Activated naive CD4-positive, alpha-beta T cell treated with anti-CD3 and anti-CD28 coated beads, Interleukin-2, amount 50 U/mL, for 24 hours (primary cell): ENCODE data around the gene ELMO2.

Source experiments
- H3K27ac Mint-ChIP-seq: one replicate; pipeline ENCODE4 v1.8.0; 2021; ENCODE audit warnings: mild to moderate bottlenecking, mixed read lengths
- H3K27me3 Mint-ChIP-seq: one replicate; pipeline ENCODE4 v1.8.0; 2021; ENCODE audit warnings: mixed read lengths
- H3K36me3 Mint-ChIP-seq: one replicate; pipeline ENCODE4 v1.8.0; 2021; ENCODE audit warnings: mixed read lengths
- H3K4me1 Mint-ChIP-seq: one replicate; pipeline ENCODE4 v1.8.0; 2021; ENCODE audit warnings: mixed read lengths
- H3K4me3 Mint-ChIP-seq: one replicate; pipeline ENCODE4 v1.8.0; 2021; ENCODE audit warnings: mild to moderate bottlenecking, mixed read lengths
- H3K9me3 Mint-ChIP-seq: one replicate; pipeline ENCODE4 v1.8.0; 2021; ENCODE audit warnings: mixed read lengths

ELMO2 gene

DNA sequence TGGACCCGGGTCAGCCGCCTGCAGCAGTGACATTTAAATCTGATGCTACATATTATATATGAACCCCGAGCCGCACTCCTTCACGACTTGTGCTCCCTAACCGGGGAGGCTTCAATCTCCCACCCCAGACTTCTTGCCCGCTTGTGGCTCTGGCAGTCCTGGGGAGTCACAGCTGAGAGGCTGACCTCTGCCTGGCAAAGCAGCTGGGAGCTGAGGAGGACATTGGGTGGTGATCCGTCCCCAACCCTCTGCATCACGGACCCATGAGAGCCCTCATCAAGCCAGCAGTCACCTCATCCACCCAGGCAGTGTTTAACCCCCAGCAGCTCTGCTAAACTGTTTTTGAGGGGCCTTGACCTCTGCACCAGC, 64.4 kb downstream of the ELMO2 start:
- H3K27ac Mint-ChIP-seq, result no peak overlapping the region
- peaks cover 30% of the 10 kb centered on the region for H3K4me1 Mint-ChIP-seq
- H3K9me3 Mint-ChIP-seq, result no peaks in the 10 kb centered on the region
- H3K36me3 Mint-ChIP-seq, result no peaks in the 10 kb centered on the region
- H3K27me3 Mint-ChIP-seq, result peaks cover 6% of the 10 kb centered on the region
- H3K4me3 Mint-ChIP-seq, result no peak overlapping the region

DNA sequence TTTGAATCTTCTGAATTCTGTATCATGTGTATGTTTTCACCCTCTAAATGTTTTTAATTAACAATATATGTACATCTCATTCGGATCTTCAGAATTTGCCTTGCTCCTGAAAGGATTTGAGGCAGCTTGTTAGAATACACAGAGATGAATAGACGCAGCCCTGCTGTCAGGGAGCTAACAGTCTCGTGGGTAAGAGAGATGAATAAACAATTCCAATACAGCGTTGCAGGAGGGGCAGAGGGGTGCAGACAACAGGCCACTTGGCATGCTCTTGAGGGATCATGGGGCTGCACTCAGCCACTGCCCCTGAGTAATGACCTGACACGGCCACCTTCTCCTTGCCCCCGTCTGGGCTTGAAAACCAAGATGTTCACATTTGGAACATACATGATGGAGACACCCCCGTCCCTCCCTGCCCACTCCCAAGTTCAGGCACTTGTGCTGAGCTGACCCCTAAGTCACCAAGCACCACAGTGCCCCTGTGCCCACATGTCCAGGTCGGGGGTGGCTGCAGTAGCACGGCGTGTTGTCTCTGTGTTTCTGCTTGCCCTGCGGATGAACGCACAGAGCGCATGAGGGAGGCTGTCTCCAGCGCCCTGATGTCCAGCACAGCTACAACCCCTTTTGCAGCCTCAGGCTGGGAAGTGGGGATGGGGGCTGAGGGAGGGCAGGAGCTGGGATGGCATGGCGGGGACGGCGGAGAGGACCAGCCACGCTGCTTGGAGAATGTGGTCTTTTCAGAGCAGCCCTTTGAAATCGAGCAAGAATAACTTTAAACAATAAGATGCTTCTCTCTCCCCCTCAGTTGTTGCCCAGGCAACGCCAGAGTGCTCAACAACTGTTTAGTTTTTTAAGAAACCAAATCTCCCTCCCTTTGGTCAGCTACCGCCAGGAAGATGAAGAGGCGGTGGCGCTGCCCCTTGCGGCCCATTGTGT, 65.1 kb downstream of the ELMO2 start:
- no peak overlapping the region for H3K27ac Mint-ChIP-seq
- H3K9me3 Mint-ChIP-seq, result no peaks in the 10 kb centered on the region
- H3K4me1 Mint-ChIP-seq, result peaks cover 28% of the 10 kb centered on the region
- no peaks in the 10 kb centered on the region for H3K36me3 Mint-ChIP-seq
- H3K27me3 Mint-ChIP-seq, result peaks cover 8% of the 10 kb centered on the region
- H3K4me3 Mint-ChIP-seq, result no peak overlapping the region

DNA sequence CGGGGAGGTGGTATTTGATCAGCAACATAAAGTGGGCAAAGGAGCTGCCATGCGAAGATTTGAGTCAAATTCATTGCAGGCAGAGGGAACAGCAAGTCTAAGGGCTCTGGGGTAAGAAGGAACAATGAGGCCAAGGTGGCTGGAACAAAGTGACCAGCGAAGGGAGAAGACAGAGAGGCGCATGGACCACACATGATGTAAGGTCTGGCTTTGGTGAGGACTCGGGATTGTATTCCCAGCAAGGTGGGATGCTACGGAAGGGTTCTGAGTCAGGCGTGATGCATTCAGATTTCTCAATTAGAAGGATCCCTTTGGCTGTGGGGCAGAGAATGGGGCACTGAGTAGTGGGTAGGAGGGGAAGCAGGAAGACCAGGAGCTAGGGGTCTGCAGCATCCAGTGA, 67.4 kb downstream of the ELMO2 start:
- Mint-ChIP-seq H3K4me1 (peaks cover 18% of the 10 kb centered on the region), H3K27me3 (peaks cover 18% of the 10 kb centered on the region), H3K4me3 (no peak overlapping the region), H3K27ac (no peak overlapping the region), H3K36me3 (no peaks in the 10 kb centered on the region), H3K9me3 (no peaks in the 10 kb centered on the region)

DNA sequence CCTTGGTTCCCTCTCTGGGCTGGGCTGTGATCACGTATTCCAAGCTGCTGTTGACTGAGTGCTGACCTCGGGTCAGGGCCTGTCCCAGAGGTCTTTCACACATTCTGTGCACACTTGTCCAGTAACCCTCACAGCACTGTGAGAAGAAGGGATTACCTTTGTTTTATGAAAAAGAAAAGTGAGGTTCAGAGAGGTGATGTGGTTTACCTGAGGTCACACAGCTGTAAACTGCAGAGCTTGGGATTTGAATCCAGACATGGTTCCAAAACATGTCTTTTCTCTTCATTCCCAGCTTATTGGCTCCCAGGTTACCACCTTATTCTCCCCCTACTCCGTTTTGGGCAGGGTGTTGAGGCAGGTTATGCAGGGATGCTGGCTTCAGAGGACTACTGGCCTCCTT, 69.7 kb downstream of the ELMO2 start:
- H3K27ac Mint-ChIP-seq, result no peak overlapping the region
- peaks cover 20% of the 10 kb centered on the region for H3K27me3 Mint-ChIP-seq
- H3K9me3 Mint-ChIP-seq, result no peaks in the 10 kb centered on the region
- no peaks in the 10 kb centered on the region for H3K36me3 Mint-ChIP-seq
- H3K4me3 Mint-ChIP-seq, result no peak overlapping the region
- H3K4me1 Mint-ChIP-seq, result no peaks in the 10 kb centered on the region

DNA sequence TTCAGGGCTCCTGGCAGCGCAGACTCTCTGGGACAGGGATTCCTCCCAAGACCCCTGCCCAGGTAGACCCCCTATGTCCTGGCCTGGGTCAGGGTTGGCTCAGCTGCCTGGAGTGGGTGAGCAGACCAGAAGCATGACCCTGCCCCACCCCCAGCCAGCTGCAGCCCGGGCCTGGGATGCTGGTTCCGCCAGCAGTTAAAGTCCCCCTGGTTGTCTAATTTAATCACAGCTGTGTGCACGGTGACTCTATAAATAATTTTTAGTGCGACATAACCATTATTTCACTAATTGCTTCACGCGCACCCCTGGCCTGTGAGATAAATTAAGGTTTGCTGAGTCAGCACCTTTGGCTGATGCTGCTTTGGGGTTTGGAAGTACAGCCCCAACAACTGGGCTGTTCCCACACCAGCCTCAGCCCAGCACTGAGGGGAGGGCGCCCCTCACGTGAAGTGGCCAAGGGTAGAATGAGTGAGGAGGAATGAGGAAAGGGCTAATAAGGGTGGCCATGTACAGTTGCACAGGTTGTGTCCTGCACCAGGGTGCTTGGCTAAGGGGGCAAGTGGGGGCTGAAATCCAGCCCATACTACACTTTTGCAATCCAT, 72.0 kb downstream of the ELMO2 start:
- Mint-ChIP-seq H3K36me3 (no peaks in the 10 kb centered on the region), H3K27me3 (peaks cover 22% of the 10 kb centered on the region), H3K27ac (no peak overlapping the region), H3K9me3 (no peaks in the 10 kb centered on the region), H3K4me1 (no peaks in the 10 kb centered on the region), H3K4me3 (no peak overlapping the region)

DNA sequence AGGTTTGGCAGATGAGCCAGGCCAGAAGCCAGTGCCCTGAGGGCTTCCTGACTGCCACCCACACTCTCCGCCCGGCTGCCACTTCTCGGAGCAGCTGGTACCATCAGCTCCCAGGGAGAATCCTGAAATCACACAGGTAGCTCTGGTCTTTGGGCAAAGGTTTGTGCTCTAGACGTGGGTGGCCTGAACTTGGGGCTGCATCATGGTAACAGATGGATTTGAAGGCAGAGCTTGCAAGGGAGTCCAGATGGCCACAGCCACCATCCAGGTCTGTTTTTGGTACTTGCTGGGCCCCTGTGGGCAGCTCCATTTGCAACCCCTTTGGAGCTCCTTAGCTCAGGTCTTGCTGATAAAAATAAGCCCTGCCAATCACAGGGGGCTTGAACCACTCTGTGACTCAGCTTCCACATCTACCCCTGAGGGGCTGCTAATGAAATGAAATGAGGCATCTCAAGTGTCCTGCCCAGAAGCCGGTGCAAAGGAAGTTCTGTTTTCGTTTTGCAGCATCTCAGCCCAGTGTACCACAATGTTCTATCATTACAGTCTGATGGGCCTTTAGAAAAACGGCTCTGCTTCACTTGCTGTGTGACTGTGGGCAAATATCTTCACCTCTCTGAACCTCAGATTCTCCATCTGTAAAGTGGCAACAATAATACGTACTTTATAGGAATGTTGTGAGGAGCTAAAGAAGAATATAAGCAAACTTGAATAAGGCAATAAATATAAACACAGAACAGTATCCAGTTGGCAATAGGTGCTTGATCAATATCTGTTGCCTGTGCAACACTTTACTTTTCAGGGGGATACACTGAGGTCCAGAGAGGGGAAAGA, 73.0 kb downstream of the ELMO2 start:
- H3K27me3 Mint-ChIP-seq, result peaks cover 18% of the 10 kb centered on the region
- H3K27ac Mint-ChIP-seq, result no peak overlapping the region
- no peaks in the 10 kb centered on the region for H3K4me1 Mint-ChIP-seq
- H3K9me3 Mint-ChIP-seq, result no peaks in the 10 kb centered on the region
- no peak overlapping the region for H3K4me3 Mint-ChIP-seq
- H3K36me3 Mint-ChIP-seq, result no peaks in the 10 kb centered on the region

DNA sequence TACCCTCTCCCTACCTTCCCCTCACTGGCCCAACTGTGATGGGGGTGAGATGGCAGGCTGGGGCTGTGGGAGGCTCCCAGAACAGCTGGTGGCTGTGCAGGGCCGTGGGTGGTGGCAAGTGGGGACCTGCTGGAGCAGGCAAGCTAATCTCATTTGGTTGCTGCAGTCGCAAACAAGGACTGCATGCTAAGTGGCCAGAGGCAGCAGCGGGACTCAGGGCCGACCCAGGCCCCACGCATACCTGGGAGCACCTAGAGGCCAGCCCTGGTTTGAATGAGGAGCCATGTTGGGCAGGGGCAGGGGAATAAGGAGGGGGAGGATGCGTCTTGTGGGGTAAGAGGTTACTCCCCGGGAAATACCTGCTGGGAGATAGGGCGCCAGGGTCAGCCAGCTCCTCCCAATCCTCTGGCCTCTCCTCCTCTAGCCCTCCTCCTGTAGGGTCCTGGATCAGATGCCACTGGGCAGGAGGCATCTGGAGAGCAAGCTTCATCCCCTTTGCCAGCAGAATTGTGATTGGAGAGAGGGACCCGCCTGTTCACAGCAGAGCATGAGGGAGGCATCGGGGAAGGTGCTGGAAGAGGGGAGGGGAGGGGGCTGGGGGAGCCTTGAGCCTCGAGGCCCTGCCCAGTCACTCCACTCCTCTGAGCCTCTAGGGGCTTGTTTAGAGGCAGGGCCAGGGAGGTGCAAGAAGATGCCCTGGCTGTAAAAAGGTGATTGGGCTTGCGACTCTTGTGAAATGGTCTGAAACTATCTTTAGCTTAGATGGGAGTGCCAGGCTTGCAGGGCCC, 73.8 kb downstream of the ELMO2 start:
- Mint-ChIP-seq H3K9me3 (no peaks in the 10 kb centered on the region), H3K4me3 (no peak overlapping the region), H3K4me1 (no peaks in the 10 kb centered on the region), H3K36me3 (no peaks in the 10 kb centered on the region), H3K27me3 (peaks cover 18% of the 10 kb centered on the region), H3K27ac (no peak overlapping the region)

DNA sequence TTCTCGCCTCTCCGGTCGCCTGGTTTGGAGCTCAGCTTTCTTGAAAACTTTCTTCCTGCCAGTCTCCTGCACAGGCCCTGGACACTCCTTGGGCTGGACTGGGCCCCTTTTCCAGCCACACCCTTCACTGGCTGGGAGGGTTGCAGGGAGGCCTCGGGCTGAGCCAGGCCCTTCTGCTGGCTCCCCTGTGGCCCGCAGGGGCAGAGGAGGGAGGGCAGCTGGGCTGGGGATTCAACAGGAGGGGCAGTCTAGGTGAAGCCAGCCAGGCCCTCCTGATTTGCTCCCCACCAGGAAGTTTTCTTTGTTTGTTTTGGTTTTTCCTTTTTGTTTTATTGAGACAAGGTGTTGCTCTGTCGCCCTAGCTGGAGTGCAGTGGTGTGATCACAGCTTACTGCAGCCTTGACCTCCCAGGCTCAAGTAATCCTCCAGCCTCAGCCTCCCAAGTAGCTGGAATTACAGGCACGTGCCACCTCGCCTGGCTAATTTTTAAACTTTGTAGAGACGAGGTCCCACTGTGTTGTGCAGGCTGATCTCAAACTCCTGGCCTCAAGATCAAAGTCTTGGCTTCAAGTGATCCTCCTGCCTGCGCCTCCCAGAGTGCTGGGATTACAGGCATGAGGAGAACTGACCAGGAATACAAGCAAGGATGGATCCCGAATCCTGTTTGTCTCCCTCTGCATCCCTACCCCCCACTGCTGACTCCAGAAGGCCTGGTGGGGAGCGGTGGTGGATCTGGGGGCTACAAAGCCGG, 74.6 kb downstream of the ELMO2 start:
- Mint-ChIP-seq H3K36me3 (no peaks in the 10 kb centered on the region), H3K27me3 (peaks cover 18% of the 10 kb centered on the region), H3K4me1 (no peaks in the 10 kb centered on the region), H3K4me3 (no peak overlapping the region), H3K9me3 (no peaks in the 10 kb centered on the region), H3K27ac (no peak overlapping the region)

DNA sequence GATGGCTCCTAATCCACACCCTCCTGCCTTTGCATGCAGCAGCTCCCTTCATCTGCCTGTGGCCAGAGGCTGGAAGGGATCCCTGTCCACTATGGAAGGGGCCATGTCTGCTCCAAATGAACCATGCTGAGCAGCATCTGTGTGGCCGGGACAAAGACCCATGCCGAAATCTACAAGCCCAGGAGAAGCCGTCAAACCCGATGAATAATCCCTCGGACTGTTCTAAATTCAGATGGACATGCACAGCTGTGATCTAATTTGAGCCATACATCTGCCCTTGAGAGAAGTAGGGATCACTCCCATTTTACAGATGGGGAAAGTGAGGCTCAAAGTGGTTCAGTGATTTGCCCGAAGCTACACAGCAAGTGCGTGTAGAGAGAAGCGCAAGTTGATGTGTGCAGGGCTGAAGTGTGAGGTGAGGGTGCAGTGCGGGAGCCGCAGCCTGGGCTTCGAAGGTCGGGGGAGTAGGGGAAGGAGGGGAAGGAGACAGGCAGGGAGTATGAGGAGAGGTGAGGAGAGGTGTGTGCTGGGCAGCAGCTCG, 75.5 kb downstream of the ELMO2 start:
- Mint-ChIP-seq H3K36me3 (no peaks in the 10 kb centered on the region), H3K4me1 (no peaks in the 10 kb centered on the region), H3K27ac (no peak overlapping the region), H3K27me3 (peaks cover 13% of the 10 kb centered on the region), H3K4me3 (no peak overlapping the region), H3K9me3 (no peaks in the 10 kb centered on the region)

DNA sequence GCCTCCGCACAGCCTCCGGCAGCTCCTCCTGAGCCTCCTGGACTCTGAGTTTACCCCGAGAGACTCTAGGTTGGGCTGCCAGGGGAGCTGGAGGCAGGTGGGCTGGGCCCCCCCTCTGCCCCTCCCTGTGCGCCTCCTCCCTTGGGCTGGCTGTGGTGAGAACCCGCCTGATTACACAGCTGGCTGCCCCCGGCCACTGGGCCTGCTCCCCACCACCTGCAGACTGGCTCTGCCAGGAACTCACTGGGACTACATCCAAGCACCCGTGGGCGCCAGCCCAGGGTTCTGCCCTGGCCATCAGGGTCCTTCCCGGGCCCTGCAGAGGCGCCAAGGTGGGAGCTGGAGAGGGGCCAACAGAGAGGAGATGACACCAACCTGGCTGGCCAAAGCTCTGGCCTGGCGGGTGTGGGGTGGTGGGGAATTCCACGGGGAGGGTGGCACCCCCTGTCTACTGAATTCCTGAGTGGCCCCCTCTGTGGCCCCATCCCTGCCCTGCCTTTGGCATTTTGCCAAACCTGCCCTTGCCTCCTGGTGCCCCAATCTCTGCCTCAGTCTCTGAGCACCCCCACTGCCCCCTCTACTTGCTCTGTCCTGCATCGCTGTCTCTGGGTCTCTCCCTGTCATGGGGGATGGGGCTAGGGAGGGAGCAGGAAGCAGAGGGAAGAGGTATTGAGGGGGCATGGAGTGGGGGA, 76.2 kb downstream of the ELMO2 start:
- H3K4me3 Mint-ChIP-seq, result no peak overlapping the region
- H3K27me3 Mint-ChIP-seq, result peaks cover 9% of the 10 kb centered on the region
- H3K27ac Mint-ChIP-seq, result no peak overlapping the region
- no peaks in the 10 kb centered on the region for H3K4me1 Mint-ChIP-seq
- no peaks in the 10 kb centered on the region for H3K9me3 Mint-ChIP-seq
- H3K36me3 Mint-ChIP-seq, result no peaks in the 10 kb centered on the region

DNA sequence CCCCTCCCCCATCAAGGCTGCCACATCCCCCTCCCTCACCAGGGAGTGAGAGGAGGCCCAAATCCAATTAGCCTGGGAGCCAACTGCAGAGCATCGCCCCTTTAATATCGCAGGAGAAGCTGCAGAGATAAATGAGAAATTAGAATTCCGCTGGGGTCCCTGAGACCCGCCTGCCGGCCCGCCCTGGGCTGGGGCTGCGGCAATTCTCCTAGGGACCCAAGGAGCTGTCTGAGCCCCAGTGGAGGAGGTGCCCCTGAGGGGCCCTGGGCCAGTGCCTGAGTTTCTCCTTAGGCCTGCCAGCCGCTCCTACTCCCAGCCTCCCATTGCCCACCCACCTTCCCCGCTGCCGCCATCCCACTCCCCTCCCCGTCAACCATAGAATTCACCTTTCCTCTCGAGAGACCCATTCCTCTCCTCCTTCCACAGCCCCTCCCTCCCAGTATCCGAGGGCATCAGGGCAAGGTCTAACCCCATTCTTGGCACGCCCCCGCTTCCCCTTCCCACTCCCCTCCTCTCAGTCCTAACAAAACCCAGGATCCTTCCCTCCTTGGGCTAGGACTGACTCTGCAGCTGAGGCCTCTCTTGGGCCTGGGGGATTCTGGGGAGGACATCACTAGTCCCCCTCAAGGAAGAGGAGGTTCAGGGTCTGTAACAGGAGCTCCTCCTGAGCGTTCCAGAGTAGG, 78.1 kb downstream of the ELMO2 start:
- H3K36me3 Mint-ChIP-seq, result no peaks in the 10 kb centered on the region
- H3K27me3 Mint-ChIP-seq, result peaks cover 5% of the 10 kb centered on the region
- H3K4me3 Mint-ChIP-seq, result no peak overlapping the region
- no peaks in the 10 kb centered on the region for H3K4me1 Mint-ChIP-seq
- H3K9me3 Mint-ChIP-seq, result no peaks in the 10 kb centered on the region
- H3K27ac Mint-ChIP-seq, result no peak overlapping the region

DNA sequence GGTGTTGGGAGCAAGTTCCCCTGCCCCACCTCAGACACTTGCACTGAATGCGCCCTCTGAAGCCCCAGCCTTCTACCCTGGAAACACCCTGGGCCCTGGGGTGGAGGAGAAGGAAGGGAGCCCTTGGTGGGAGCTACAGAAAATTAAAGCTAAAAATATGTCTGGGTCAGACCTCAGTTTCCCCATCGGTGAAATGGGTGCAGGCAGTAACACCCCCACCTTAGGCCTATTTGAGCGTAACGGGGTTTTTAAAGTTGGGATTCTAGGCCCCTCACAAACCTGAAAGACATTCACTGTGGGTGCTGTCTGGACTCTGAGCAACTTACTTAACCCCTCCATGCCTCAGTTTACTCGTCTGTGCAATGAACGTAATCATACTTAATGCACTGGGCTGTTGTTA, 78.9 kb downstream of the ELMO2 start:
- Mint-ChIP-seq H3K36me3 (no peaks in the 10 kb centered on the region), H3K4me3 (no peak overlapping the region), H3K4me1 (no peaks in the 10 kb centered on the region), H3K27me3 (peaks cover 4% of the 10 kb centered on the region), H3K27ac (no peak overlapping the region), H3K9me3 (no peaks in the 10 kb centered on the region)

DNA sequence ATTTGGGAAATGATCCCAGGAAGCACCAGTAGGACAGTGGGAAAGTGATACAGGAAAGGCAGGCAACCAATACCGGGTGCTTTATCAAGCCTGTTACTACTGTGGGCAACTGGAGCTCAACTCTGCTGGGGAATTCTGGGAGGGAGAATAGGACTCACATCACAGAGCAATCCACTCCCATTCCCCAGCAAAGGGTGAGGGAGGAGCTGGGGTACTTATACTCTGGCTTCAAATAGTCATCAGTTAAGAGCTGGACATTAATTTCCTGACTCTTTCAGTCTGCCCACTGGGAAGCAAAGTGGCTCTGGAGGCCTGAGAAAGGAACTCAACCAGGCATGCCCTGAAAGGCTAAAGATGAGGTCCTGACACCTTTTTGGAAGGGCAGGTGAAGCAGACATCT, 80.6 kb downstream of the ELMO2 start:
- Mint-ChIP-seq H3K9me3 (no peaks in the 10 kb centered on the region), H3K36me3 (no peaks in the 10 kb centered on the region), H3K4me1 (no peaks in the 10 kb centered on the region), H3K27ac (no peak overlapping the region), H3K4me3 (no peak overlapping the region), H3K27me3 (peaks cover 1% of the 10 kb centered on the region)
